HT1080 (cell line): Measurements from ENCODE around the gene WNK2. TPM values are rescaled to one million over a fixed set of nuclear protein-coding genes. Genes with fewer than 3 reads are reported as not detected.
A peak's percentile ranks its signal among the peaks of the same experiment; 100 is the strongest.
"Not testable (repeated sequence)": the region's sequence is repeated elsewhere in the genome, so short reads cannot be mapped to it uniquely, and the experiment has no call there.

Experiments
- DNase-seq: peaks from one replicate; pipeline ENCODE4 v3.0.0-alpha.2; 2015; ENCODE audit warnings: low read depth
- polyA plus RNA-seq, 2 experiments: library from polyadenylated mRNA; depleted of rRNA; stranded (reverse); fragments of >200 nt; gene quantifications; 2 replicates each; pipeline ENCODE4 v1.2.3, GENCODE V29; 2015
- total RNA-seq: library from RNA; depleted of rRNA; stranded (reverse); fragments of >200 nt; shearing (Covaris generic); gene quantifications from 2 replicates; pipeline ENCODE4 v1.2.3, GENCODE V29; 2014; rRNA removed

WNK2 gene
- total RNA-seq = not detected in 2 replicates
- not detected in 2 replicates for polyA plus RNA-seq (2015; cell fraction: cytosol; rRNA removed)
- not detected in 2 replicates for polyA plus RNA-seq (2015; cell fraction: nucleus; rRNA removed)

- DNase-seq = no peak
These were observed at the start of gene WNK2 for GRCh38 chr9:93183663-93184431. WNK2 (plus strand) TSS chr9:93184139; CDS start chr9:93184930, 791 bp downstream.

- no peak for DNase-seq
These were observed 49.0 kb upstream of the WNK2 start for GRCh38 chr9:93134740-93135444.

- DNase-seq = no peak
These were observed 47.9 kb upstream of the WNK2 start for GRCh38 chr9:93136011-93136440.

- no peak for DNase-seq
These were observed 46.6 kb upstream of the WNK2 start for GRCh38 chr9:93137362-93137761.

GRCh38 chr9:93138171-93138764 lies 45.7 kb upstream of the WNK2 start:
- no peak for DNase-seq

GRCh38 chr9:93139365-93140182 lies 44.4 kb upstream of the WNK2 start:
- DNase-seq = no peak

GRCh38 chr9:93141771-93142483 lies 42.0 kb upstream of the WNK2 start:
- no peak for DNase-seq

- DNase-seq = peak; percentile 69
These were observed 40.0 kb upstream of the WNK2 start for GRCh38 chr9:93143830-93144530.

- not testable (repeated sequence) for DNase-seq
These were observed 37.2 kb upstream of the WNK2 start for GRCh38 chr9:93146696-93147095.

- no peak for DNase-seq
These were observed 36.3 kb upstream of the WNK2 start for GRCh38 chr9:93147632-93148031.

GRCh38 chr9:93148721-93149120 lies 35.2 kb upstream of the WNK2 start:
- no peak for DNase-seq

- no peak for DNase-seq
These were observed 34.6 kb upstream of the WNK2 start for GRCh38 chr9:93149361-93149760.

- DNase-seq = no peak
These were observed 32.7 kb upstream of the WNK2 start for GRCh38 chr9:93151097-93151784.

GRCh38 chr9:93154293-93154903 lies 29.5 kb upstream of the WNK2 start:
- no peak for DNase-seq

GRCh38 chr9:93155716-93156474 lies 28.0 kb upstream of the WNK2 start:
- DNase-seq = no peak

GRCh38 chr9:93156475-93157008 lies 27.4 kb upstream of the WNK2 start:
- no peak for DNase-seq

- DNase-seq = peak; percentile 79
These were observed 24.1 kb upstream of the WNK2 start for GRCh38 chr9:93159601-93160471.
